Activated CD8-positive, alpha-beta T cell treated with anti-CD3 and anti-CD28 coated beads, Interleukin-2, amount 10 ng/mL, durations not matched to agents 7 days and 5 days (primary cell): ENCODE measurements around the gene HVCN1. TPM values are rescaled to one million over a fixed set of nuclear protein-coding genes. Genes with fewer than 3 reads are reported as not detected.
A peak's percentile ranks its signal among the peaks of the same experiment; 100 is the strongest.
"Not testable (repeated sequence)": the region's sequence is repeated elsewhere in the genome, so short reads cannot be mapped to it uniquely, and the experiment has no call there.

Experiments
- ATAC-seq: fragments of 150-1000 bp; cut with Tn5 transposase; one replicate; pipeline ENCODE4 v1.10.0; 2021; ENCODE audit warnings: moderate library complexity
- CTCF ChIA-PET: fragments of 350-600 bp; sonication (Branson Sonifier 250); formaldehyde crosslinking; loops from one replicate; lab custom pipeline; 2021; ENCODE audit warnings: antibody characterized with exemption; lab: Charles Lee
- POLR2A ChIA-PET: fragments of 350-600 bp; sonication (Branson Sonifier 250); formaldehyde crosslinking; loops from one replicate; lab custom pipeline; 2021; ENCODE audit warnings: antibody characterized with exemption; lab: Charles Lee
- DNase-seq: peaks from one replicate; pipeline ENCODE4 v3.0.0-alpha.2; 2020
- H3K27ac Mint-ChIP-seq: one replicate; pipeline ENCODE4 v1.8.0; 2021; ENCODE audit warnings: mild to moderate bottlenecking, mixed read lengths
- H3K27me3 Mint-ChIP-seq: one replicate; pipeline ENCODE4 v1.8.0; 2021; ENCODE audit warnings: low read depth, mixed read lengths
- H3K36me3 Mint-ChIP-seq: one replicate; pipeline ENCODE4 v1.8.0; 2021; ENCODE audit warnings: low read depth, mixed read lengths
- H3K4me1 Mint-ChIP-seq: one replicate; pipeline ENCODE4 v1.8.0; 2021; ENCODE audit warnings: low read depth, mixed read lengths
- H3K4me3 Mint-ChIP-seq: one replicate; pipeline ENCODE4 v1.8.0; 2021; ENCODE audit warnings: mild to moderate bottlenecking, mixed read lengths
- H3K9me3 Mint-ChIP-seq: one replicate; pipeline ENCODE4 v1.8.0; 2022; ENCODE audit warnings: mixed read lengths; ENCODE audit not compliant: insufficient read depth
- total RNA-seq, 2 experiments: library from RNA; stranded (reverse); gene quantifications; one replicate each; pipeline ENCODE4 v1.2.3, GENCODE V29; 2021

The HVCN1 gene
- total RNA-seq, 2 experiments from 2014 or later = 28.6 to 30.8 TPM

GRCh38 chr12:110613071-110613770 lies 75.7 kb downstream of the HVCN1 start:
- ATAC-seq = no peak
- CTCF ChIA-PET = interaction anchor here (0.8 to 8.4 kb wide), 11 partner anchors 11 to 274 kb away, joined by 3 to 70 read pairs (median 4); partner anchors contain the start of genes ARPC3, FAM216A and GPN3
- Mint-ChIP-seq H3K4me1 (peaks cover 17% of the 10 kb centered on the region), H3K9me3 (no peaks in the 10 kb centered on the region), H3K27me3 (no peaks in the 10 kb centered on the region), H3K27ac (peak overlapping the region; percentile 92), H3K36me3 (no peaks in the 10 kb centered on the region), H3K4me3 (peak overlapping the region; percentile 83)
- DNase-seq = no peak
- POLR2A ChIA-PET = interaction anchor here (0.7 to 2.0 kb wide), 8 partner anchors 7 to 163 kb away, joined by 3 to 6 read pairs (median 4); partner anchors contain the start of gene ARPC3

DNA sequence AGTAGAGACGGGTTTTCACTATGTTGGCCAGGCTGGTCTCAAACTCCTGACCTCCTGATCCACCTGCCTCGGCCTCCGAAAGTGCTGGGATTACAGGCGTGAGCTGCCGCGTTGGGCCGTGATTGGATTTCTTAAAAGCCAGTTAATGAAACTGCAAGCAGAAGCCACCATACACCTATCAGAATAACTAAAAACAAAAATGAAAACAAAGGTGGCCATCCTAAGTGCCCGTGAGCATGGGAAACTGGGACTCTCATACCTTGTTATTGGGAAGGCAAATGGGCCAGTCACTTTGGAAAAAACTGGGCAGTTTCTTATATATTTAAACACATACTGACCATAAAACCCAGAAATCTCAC lies 82.7 kb downstream of the HVCN1 start:
- H3K4me1 Mint-ChIP-seq = peaks cover 17% of the 10 kb centered on the region
- CTCF ChIA-PET = interaction anchor here (0.8 to 8.8 kb wide), 7 partner anchors 15 to 156 kb away, joined by 3 to 266 read pairs (median 4); partner anchors contain the start of genes ARPC3, RAD9B and VPS29
- DNase-seq = no peak
- H3K4me3 Mint-ChIP-seq = peak overlapping the region; percentile 74
- peak overlapping the region; percentile 83 for H3K27ac Mint-ChIP-seq
- no peaks in the 10 kb centered on the region for H3K36me3 Mint-ChIP-seq
- POLR2A ChIA-PET = interaction anchor here (0.6 to 2.0 kb wide), 7 partner anchors 8 to 324 kb away, joined by 3 to 9 read pairs (median 4); partner anchors contain the start of genes ARPC3, RAD9B, TCTN1 and VPS29
- H3K27me3 Mint-ChIP-seq = no peaks in the 10 kb centered on the region
- no peaks in the 10 kb centered on the region for H3K9me3 Mint-ChIP-seq
- ATAC-seq = no peak

DNA sequence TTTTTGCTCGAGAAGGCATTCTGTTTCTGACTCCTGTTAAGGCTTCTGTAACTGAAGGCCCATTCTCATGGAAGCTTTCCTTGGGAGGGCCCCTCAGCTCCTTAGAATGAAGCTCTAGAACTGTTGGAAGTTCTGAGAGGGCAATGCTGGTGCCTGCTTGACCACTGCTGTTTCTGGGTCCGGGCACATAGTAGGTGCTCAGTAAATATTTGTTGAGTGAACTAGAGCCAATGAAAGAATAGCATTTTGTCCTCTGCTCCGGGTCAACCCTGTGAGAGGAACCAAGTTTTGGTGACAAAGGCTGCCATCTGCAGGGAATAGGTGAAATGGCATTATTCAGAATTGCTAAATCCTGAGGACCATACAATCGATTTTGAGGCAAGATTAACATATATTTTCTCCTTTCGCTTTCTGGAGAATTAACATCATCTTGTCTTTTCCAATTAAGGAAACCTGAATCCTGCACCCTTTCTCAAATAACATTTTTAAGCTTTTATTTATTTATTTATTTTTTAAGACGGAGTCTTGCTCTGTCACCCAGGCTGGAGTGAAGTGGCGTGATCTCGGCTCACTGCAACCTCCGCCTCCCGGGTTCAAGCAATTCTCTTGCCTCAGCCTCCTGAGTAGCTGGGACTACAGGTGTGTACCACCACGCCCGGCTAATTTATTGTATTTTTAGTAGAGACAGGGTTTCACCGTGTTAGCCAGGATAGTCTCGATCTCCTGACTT lies 86.7 kb downstream of the HVCN1 start:
- not testable (repeated sequence) for H3K4me3 Mint-ChIP-seq, H3K9me3 Mint-ChIP-seq, H3K27ac Mint-ChIP-seq, H3K27me3 Mint-ChIP-seq, H3K36me3 Mint-ChIP-seq
- H3K4me1 Mint-ChIP-seq = peaks cover 16% of the 10 kb centered on the region
- peak; percentile 73 for DNase-seq
- ChIA-PET POLR2A (interaction anchor here (1.1 to 4.5 kb wide), 5 partner anchors 12 to 152 kb away, joined by 4 to 41 read pairs (median 6); partner anchors contain the start of genes ARPC3, FAM216A, GPN3 and TCTN1), CTCF (interaction anchor here (0.6 to 11.3 kb wide), 59 partner anchors 10 to 501 kb away, joined by 3 to 266 read pairs (median 5); partner anchors contain the start of genes ARPC3, FAM216A, GPN3 and RAD9B)
- peak; percentile 86 for ATAC-seq

GRCh38 chr12:110600254-110600653 lies 88.7 kb downstream of the HVCN1 start:
- H3K4me3 Mint-ChIP-seq = no peak overlapping the region
- no peak overlapping the region for H3K27ac Mint-ChIP-seq
- CTCF ChIA-PET = interaction anchor here (0.6 to 11.3 kb wide), 34 partner anchors 8 to 287 kb away, joined by 3 to 266 read pairs (median 6); partner anchors contain the start of genes ARPC3, FAM216A, GPN3 and RAD9B
- ATAC-seq = no peak
- no peaks in the 10 kb centered on the region for H3K27me3 Mint-ChIP-seq
- peaks cover 12% of the 10 kb centered on the region for H3K4me1 Mint-ChIP-seq
- no peaks in the 10 kb centered on the region for H3K9me3 Mint-ChIP-seq
- POLR2A ChIA-PET = interaction anchor here (0.6 to 4.5 kb wide), 4 partner anchors 12 to 150 kb away, joined by 3 to 41 read pairs (median 3); partner anchors contain the start of genes ARPC3 and GPN3
- H3K36me3 Mint-ChIP-seq = no peaks in the 10 kb centered on the region
- no peak for DNase-seq

DNA sequence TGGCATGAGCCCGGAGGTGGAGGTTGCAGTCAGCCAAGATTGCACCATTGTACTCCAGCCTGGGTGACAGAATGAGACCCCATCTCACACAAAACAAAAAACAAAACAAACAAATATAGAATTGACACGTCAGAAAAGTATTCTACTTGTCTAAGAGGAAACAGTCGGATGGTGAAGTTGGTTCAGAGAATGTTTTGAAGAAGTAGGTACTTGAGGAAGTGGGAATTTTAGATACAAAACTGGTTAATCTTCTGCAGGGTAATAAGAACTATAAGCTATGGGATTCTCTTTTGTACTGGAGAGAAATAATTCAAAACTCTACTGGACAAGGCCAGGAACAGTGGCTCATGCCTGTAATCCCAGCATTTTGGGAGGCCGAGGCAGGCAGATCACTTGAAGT lies 89.6 kb downstream of the HVCN1 start:
- Mint-ChIP-seq H3K4me1 (peaks cover 12% of the 10 kb centered on the region), H3K27ac (no peak overlapping the region), H3K36me3 (no peaks in the 10 kb centered on the region), H3K27me3 (no peaks in the 10 kb centered on the region), H3K9me3 (no peaks in the 10 kb centered on the region), H3K4me3 (no peak overlapping the region)
- CTCF ChIA-PET = interaction anchor here (1.1 to 11.3 kb wide), 15 partner anchors 14 to 168 kb away, joined by 3 to 266 read pairs (median 21); partner anchors contain the start of genes ARPC3, FAM216A, RAD9B and TCTN1
- ATAC-seq = no peak
- POLR2A ChIA-PET = interaction anchor here (0.9 to 1.0 kb wide), 2 partner anchors 9 to 12 kb away, joined by 3 read pairs; no protein-coding TSS in a partner anchor
- DNase-seq = no peak

Other genes with a start within 250 kb of the HVCN1 start
- gene ARPC3, start 238.8 kb downstream of the HVCN1 start, total RNA-seq = 100 to 1,000 TPM; 437 to 458 TPM
- 10 to 100 TPM; 26.2 to 33.0 TPM for gene GPN3, start 220.9 kb downstream of the HVCN1 start, total RNA-seq
- gene FAM216A, start 220.3 kb downstream of the HVCN1 start, total RNA-seq = 10 to 100 TPM; 20.5 to 22.9 TPM
- gene VPS29, start 187.0 kb downstream of the HVCN1 start, total RNA-seq = 100 to 1,000 TPM; 126 to 128 TPM
- gene RAD9B, start 186.8 kb downstream of the HVCN1 start, total RNA-seq = 1 to 10 TPM in 1 of 2 experiments, under 1 TPM in 1; 0.68 to 2.3 TPM
- gene PPTC7, start 105.8 kb downstream of the HVCN1 start, total RNA-seq = 10 to 100 TPM; 24.4 to 26.8 TPM
- 1 to 10 TPM; 5.9 to 7.9 TPM for gene TCTN1, start 75.0 kb downstream of the HVCN1 start, total RNA-seq
- 100 to 1,000 TPM; 162 to 179 TPM for gene PPP1CC, start 53.8 kb upstream of the HVCN1 start, total RNA-seq
- not detected for gene CCDC63, start 157.9 kb upstream of the HVCN1 start, total RNA-seq
- not detected for gene MYL2, start 231.5 kb upstream of the HVCN1 start, total RNA-seq